NB4 (cell line): ENCODE results near the gene KLF7.

Experiments used
- CTCF ChIP-seq: IDR thresholded peaks from one replicate; pipeline ENCODE4 v1.5.1; 2012; ENCODE audit warnings: low read depth, low read length
- POLR2A ChIP-seq: IDR thresholded peaks from 2 replicates; pipeline ENCODE4 v1.6.1; 2011; ENCODE audit warnings: mild to moderate bottlenecking; ENCODE audit not compliant: insufficient read length; ENCODE audit errors: extremely low read depth

GRCh38 chr2:207173641-207174040 lies 7.9 kb upstream of the KLF7 start:
- TF ChIP-seq POLR2A, result no peak
- no peak for TF ChIP-seq CTCF
